HG03108 (cell line): ENCODE measurements around the gene HIVEP2.
A peak's percentile ranks its signal among the peaks of the same experiment; 100 is the strongest.

Experiments used
- ATAC-seq: cut with Tn5 transposase; IDR thresholded peaks from one replicate; pipeline ENCODE4 v1.9.1; 2021; ENCODE audit warnings: moderate library complexity; ENCODE audit not compliant: unreplicated experiment

The HIVEP2 gene

GRCh38 chr6:142867355-142867801, 77.6 kb downstream of the HIVEP2 start:
- no peak for ATAC-seq

GRCh38 chr6:142863981-142864380, 81.0 kb downstream of the HIVEP2 start:
- ATAC-seq = no peak

GRCh38 chr6:142861711-142862110, 83.3 kb downstream of the HIVEP2 start:
- no peak for ATAC-seq

GRCh38 chr6:142860498-142860897, 84.5 kb downstream of the HIVEP2 start:
- no peak for ATAC-seq

GRCh38 chr6:142857796-142858555, 87.0 kb downstream of the HIVEP2 start:
- peak; percentile 17 for ATAC-seq

- peak; percentile 45 for ATAC-seq
These were observed 87.7 kb downstream of the HIVEP2 start for GRCh38 chr6:142857233-142857761.

- ATAC-seq = peak; percentile 65
These were observed 88.2 kb downstream of the HIVEP2 start for GRCh38 chr6:142856624-142857232.

GRCh38 chr6:142855893-142856623, 88.9 kb downstream of the HIVEP2 start:
- no peak for ATAC-seq

- ATAC-seq = no peak
These were observed 90.1 kb downstream of the HIVEP2 start for GRCh38 chr6:142854589-142855488.

- no peak for ATAC-seq
These were observed 91.5 kb downstream of the HIVEP2 start for GRCh38 chr6:142853244-142854180.

- no peak for ATAC-seq
These were observed 93.4 kb downstream of the HIVEP2 start for GRCh38 chr6:142851601-142852000.

- ATAC-seq = peak; percentile 47
These were observed 94.1 kb downstream of the HIVEP2 start for GRCh38 chr6:142850679-142851423.

- no peak for ATAC-seq
These were observed 96.0 kb downstream of the HIVEP2 start for GRCh38 chr6:142848976-142849375.

- ATAC-seq = no peak
These were observed 96.8 kb downstream of the HIVEP2 start for GRCh38 chr6:142848156-142848555.

GRCh38 chr6:142846883-142847287, 98.1 kb downstream of the HIVEP2 start:
- no peak for ATAC-seq

- no peak for ATAC-seq
These were observed 98.5 kb downstream of the HIVEP2 start for GRCh38 chr6:142846459-142846831.

GRCh38 chr6:142845624-142846458, 99.1 kb downstream of the HIVEP2 start:
- no peak for ATAC-seq

- ATAC-seq = peak; percentile 44
These were observed 99.8 kb downstream of the HIVEP2 start for GRCh38 chr6:142845143-142845571.
